GM18873 (cell line): ENCODE data around the gene RACK1.
"Not testable (repeated sequence)": the region's sequence is repeated elsewhere in the genome, so short reads cannot be mapped to it uniquely, and the experiment has no call there.

Source experiments
- ATAC-seq: cut with Tn5 transposase; IDR thresholded peaks from one replicate; pipeline ENCODE4 v1.9.1; 2021; ENCODE audit warnings: mild to moderate bottlenecking, moderate library complexity, moderate number of reproducible peaks; ENCODE audit not compliant: unreplicated experiment, low FRiP score

The RACK1 gene

GRCh38 chr5:181217111-181217802 is 26.4 kb downstream of the RACK1 start:
- ATAC-seq: peak; percentile 10

- no peak for ATAC-seq
Measured at GRCh38 chr5:181215997-181216989, 27.4 kb downstream of the RACK1 start.

- not testable (repeated sequence) for ATAC-seq
Measured at GRCh38 chr5:181214249-181214648, 29.5 kb downstream of the RACK1 start.

GRCh38 chr5:181212934-181213333 is 30.8 kb downstream of the RACK1 start:
- no peak for ATAC-seq

GRCh38 chr5:181212080-181212479 is 31.6 kb downstream of the RACK1 start:
- ATAC-seq: no peak

DNA sequence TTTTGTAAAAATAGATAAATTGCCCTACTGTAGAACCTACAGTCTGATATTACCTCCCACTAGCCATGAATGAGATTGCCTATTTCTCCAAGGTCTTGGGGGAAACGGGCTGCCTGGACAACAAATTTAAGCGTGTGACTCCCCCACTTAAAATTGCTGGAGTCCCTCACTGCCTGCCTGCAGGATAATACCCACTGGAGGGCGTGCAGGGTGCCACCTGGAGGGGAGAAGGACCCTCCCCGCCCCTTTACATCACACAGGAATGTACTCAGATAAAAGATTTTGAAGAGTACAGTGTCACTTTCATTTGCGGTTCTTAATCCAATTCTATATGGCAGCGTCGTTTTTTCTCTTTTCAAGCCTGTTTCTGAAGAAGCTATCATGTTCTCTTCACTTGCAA is 32.5 kb downstream of the RACK1 start:
- ATAC-seq: no peak

DNA sequence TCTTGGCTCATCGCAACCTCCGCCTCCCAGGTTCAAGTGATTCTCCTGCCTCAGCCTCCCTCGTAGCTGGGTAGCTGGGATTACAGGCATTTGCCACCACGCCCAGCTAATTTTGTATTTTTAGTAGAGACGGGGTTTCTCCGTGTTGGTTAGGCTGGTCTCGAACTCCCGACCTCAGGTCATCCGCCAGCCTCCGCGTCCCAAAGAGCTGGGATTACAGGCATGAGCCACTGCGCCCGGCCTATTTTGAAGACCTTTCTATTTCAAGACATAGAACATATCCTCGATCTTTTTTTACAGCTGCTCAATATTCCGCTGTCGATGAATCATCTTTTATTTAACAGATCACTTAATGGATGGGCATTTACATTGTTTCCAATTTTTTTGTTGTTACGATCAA is 33.0 kb downstream of the RACK1 start:
- ATAC-seq: not testable (repeated sequence)

GRCh38 chr5:181210148-181210547 is 33.6 kb downstream of the RACK1 start:
- ATAC-seq: not testable (repeated sequence)

GRCh38 chr5:181209006-181209405 is 34.7 kb downstream of the RACK1 start:
- ATAC-seq: not testable (repeated sequence)

- no peak for ATAC-seq
Measured at GRCh38 chr5:181207960-181208253, 35.8 kb downstream of the RACK1 start.

- ATAC-seq: no peak
Measured at GRCh38 chr5:181207214-181207959, 36.3 kb downstream of the RACK1 start.

DNA sequence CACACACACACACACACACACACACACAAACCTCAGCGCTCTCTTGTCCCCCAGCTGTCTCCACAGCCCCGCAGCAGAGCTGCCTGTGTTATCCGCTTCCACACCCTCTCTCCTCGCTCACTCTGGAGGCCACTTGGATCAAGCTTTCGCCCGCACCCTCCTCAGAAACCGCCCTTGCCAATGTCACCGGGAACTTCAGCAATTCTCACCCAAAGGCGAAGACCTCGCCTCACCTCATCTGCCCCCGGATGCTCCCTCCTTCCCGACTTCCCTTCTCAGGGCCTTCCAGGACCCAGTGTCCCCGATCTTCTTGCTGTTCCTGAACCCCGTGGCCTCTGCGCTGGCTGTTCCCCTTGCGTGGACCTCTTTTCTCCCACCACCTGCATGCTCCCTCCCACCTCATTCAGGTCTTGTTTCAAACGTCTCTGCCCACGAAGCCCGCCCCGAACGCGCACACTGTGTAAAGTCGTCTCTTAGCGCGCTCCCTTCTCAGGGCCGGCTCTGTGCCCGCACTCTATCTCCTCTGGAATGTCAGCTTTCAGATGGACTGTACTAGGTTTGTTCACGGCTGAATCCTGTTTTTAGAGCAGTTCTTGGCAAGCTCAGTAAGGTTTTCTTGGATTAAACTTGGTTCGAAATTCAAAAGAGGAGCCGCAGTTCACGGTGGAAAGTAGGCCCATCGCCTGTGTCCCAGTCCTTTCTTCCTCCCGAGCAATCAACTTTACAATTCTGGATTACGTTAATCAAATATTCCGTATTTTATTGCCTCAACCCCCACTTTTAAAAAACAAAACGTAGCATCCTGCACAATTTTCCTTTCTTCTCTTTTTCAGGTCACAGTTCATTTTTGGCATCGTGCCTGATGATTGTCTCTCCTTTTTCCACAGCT is 37.7 kb downstream of the RACK1 start:
- ATAC-seq: no peak

DNA sequence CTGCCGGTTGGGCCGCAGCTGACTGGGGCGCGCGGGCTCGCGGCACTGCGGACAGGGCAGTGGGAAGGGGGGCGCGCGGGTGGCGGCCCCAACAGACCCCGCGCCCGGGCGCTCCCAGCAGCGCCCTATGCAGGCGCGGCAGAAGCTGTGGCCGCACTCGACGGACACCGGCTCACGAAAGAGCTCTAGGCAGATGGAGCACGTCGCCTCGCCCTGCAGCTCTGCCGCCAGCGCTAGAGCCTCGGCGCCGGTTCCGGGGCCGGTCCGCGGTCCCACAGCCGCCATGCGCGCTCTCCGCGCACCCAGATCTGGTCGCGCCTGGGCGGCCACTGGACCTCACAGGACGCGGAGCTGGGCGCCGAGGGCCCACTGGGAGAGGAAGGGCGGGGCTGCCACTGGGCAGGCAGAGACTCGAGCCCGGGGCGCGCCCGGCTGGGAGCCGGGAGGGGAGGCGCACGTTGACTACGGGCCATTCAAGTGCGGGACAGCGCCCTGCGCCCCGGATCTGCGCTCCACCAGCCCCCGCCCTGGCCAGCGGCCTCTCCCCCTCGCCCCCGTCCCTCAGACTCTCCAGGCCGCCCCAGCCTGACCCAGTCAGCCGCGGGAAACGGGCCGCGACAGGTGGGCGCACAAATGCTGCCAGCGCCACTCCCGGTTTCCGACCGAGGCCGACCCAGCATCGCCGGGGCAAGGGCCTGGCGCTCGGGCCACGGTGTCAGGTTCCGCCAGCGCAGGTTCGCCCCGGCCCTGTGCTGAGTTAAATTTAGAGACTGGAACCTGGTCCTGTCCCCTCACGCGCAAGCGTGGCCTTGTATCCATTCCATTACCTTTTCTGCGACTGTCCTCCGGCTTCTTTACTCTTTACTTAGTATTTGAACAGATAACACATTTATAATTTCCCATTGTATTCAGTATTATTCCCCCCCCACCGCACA is 38.6 kb downstream of the RACK1 start, which contains the start of gene TRIM7:
Gene TRIM7, minus strand, starts transcription at position 371 of the 935 bp plus-strand sequence. Its CDS starts 86 bp downstream, at position 285.
- ATAC-seq: no peak

GRCh38 chr5:181204113-181204825 is 39.4 kb downstream of the RACK1 start:
- ATAC-seq: no peak

DNA sequence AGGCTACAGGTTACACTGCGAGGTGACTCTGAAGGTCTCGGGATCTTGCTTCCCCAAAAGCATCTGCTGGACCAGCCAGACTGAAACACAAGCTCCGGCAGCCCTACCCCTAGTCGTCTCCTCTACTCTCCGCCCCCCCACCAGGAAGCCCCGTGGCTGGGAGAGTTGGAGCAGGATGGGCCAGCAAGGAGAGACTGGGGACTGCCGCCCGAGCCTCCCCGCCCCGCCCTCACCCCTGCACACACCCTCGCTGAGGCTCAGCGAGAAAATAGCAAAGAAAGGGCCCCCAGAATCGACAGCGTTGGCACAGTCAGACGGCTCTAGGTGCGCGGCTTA is 40.0 kb downstream of the RACK1 start:
- ATAC-seq: no peak

DNA sequence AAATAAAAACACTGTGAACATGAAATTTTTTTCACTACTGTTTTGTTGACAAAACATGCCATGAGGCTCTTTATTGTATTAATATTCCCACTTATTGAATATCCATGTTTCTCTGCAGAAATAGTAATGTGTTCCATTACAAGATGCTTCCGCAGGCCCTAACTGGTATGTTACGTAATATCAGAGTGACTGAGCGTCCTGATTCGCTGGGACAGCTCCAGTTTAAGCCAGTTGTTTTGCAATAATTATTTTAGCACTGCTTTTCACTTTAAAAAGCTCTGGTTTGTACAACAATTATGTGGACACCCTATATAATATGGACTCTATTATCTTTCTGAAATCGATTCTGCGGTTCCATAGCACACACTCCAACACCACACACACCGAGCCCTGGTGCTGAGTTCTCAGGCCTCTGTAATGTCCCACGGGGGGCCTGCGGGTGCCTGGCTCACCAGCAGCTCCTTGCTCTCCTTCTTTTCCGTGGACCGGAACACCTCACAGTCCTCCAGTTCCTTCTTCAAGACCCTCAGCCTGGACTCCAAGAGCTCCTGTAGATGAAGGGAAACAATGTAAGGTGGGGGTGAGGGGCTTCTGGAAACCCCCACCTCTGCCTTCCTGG is 40.5 kb downstream of the RACK1 start:
- ATAC-seq: no peak

DNA sequence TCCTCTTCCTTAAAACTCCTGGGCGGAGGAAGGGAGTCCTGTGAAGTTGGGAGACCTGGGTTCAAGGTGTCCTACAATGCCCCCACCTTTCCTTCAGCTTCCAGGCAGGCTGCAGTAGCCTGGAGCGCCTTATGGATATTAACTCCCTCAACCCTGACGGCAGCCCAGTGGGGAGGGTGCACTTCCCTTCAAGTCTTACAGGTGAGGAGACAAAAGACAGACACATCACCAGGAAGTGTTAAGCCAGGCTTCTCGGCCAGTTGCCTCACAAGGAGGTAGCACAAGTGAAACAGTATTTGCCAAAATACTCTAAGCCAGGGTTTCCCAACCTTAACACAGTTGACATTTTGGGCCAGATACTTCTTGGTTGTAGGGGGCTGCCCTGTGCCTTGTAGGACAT is 42.9 kb downstream of the RACK1 start:
- ATAC-seq: no peak
